Gastrocnemius medialis (tissue), 4 donors: ENCODE measurements around the gene RORB.

Source experiments
- POLR2A ChIP-seq, 2 donors: fragments of 450-650 bp; IDR thresholded peaks; one replicate each; pipeline ENCODE4 v1.6.1; 2017; ENCODE audit warnings: antibody characterized with exemption in 2 of 2, mild to moderate bottlenecking in 2 of 2, moderate library complexity in 2 of 2
- TF ChIP-seq, protein P1 (sequence below), 5 experiments: fragments of 450-650 bp in 3 of 5; fragments of 200-600 bp in 2 of 5; sonication (generic) in 2 of 5; IDR thresholded peaks in 4 of 5; conservative IDR thresholded peaks in 1 of 5; 1 replicate in 4 of 5; 2 replicates in 1 of 5; pipeline ENCODE4 v1.5.1; 2016 to 2019; ENCODE audit warnings: antibody characterized with exemption in 5 of 5, mild to moderate bottlenecking in 3 of 5, moderate library complexity in 3 of 5

- TF ChIP-seq, protein P1, sequence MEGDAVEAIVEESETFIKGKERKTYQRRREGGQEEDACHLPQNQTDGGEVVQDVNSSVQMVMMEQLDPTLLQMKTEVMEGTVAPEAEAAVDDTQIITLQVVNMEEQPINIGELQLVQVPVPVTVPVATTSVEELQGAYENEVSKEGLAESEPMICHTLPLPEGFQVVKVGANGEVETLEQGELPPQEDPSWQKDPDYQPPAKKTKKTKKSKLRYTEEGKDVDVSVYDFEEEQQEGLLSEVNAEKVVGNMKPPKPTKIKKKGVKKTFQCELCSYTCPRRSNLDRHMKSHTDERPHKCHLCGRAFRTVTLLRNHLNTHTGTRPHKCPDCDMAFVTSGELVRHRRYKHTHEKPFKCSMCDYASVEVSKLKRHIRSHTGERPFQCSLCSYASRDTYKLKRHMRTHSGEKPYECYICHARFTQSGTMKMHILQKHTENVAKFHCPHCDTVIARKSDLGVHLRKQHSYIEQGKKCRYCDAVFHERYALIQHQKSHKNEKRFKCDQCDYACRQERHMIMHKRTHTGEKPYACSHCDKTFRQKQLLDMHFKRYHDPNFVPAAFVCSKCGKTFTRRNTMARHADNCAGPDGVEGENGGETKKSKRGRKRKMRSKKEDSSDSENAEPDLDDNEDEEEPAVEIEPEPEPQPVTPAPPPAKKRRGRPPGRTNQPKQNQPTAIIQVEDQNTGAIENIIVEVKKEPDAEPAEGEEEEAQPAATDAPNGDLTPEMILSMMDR (IDR thresholded peaks at IDR 0.05 in 4 of 5, conservative IDR thresholded peaks at IDR 0.05 in 1 of 5), result no peak
- no peak for TF ChIP-seq POLR2A (IDR thresholded peaks at IDR 0.05)
These were observed 227.2 kb downstream of the RORB start for GRCh38 chr9:74724317-74724716.
